OCI-LY3 (cell line): ENCODE data around the gene SLC13A2.
"Not testable (repeated sequence)": the region's sequence is repeated elsewhere in the genome, so short reads cannot be mapped to it uniquely, and the experiment has no call there.

Experiments used
- H2AFZ ChIP-seq: fragments of 200-600, 300-600 bp; shearing (Covaris generic); 2 replicates; pipeline ENCODE4 v1.6.0; 2014; ENCODE audit warnings: antibody characterized with exemption, low read depth, low read length
- H3K27ac ChIP-seq: fragments of 200-600, 300-600 bp; sonication (generic); 2 replicates; pipeline ENCODE4 v1.5.1; 2014; ENCODE audit warnings: mild to moderate bottlenecking, low read length, moderate library complexity, mixed read lengths
- H3K27me3 ChIP-seq: fragments of 200-600, 300-600 bp; sonication (generic); 2 replicates; pipeline ENCODE4 v1.6.1; 2014; ENCODE audit warnings: low read depth, low read length, mixed read lengths
- H3K36me3 ChIP-seq: fragments of 200-600, 300-600 bp; sonication (generic); replicated peaks from 2 replicates; pipeline ENCODE3; 2014; ENCODE audit warnings: low read depth, low read length, mixed read lengths
- H3K4me1 ChIP-seq: fragments of 300-600, 200-600 bp; sonication (generic); 2 replicates; pipeline ENCODE4 v1.6.1; 2014; ENCODE audit warnings: low read length, mixed read lengths
- H3K4me2 ChIP-seq: fragments of 200-600, 300-600 bp; sonication (generic); 2 replicates; pipeline ENCODE4 v1.6.1; 2014; ENCODE audit warnings: low read length, mixed read lengths
- H3K4me3 ChIP-seq: fragments of 300-600, 200-600 bp; sonication (generic); 2 replicates; pipeline ENCODE4 v1.5.1; 2014; ENCODE audit warnings: antibody characterized with exemption, mild to moderate bottlenecking, low read length, moderate library complexity
- H3K79me2 ChIP-seq: fragments of 300-600, 200-600 bp; shearing (Covaris generic); 2 replicates; pipeline ENCODE4 v1.6.1; 2014; ENCODE audit warnings: mild to moderate bottlenecking, low read length, mixed read lengths
- H3K9ac ChIP-seq: fragments of 300-600, 200-600 bp; shearing (Covaris generic); 2 replicates; pipeline ENCODE4 v1.6.0; 2014; ENCODE audit warnings: mild to moderate bottlenecking, low read length, moderate library complexity
- H3K9me3 ChIP-seq: fragments of 200-600, 300-600 bp; shearing (Covaris generic); 2 replicates; pipeline ENCODE4 v1.6.1; 2014; ENCODE audit warnings: low read length, mixed read lengths; ENCODE audit not compliant: insufficient read depth
- H4K20me1 ChIP-seq: fragments of 200-600, 300-600 bp; sonication (generic); 2 replicates; pipeline ENCODE4 v1.6.1; 2016; ENCODE audit warnings: low read length, mixed read lengths; ENCODE audit not compliant: insufficient read depth
- CTCF ChIP-seq: fragments of 200-600, 300-600 bp; sonication (generic); IDR thresholded peaks from 2 replicates; pipeline ENCODE4 v1.5.1; 2014; ENCODE audit warnings: antibody characterized with exemption, low read length, low read depth
- EZH2phosphoT487 ChIP-seq: fragments of 200-600 bp; shearing (Covaris generic); IDR thresholded peaks from 2 replicates; pipeline ENCODE4 v1.6.1; 2018; ENCODE audit warnings: antibody characterized with exemption, mixed run types, low read depth

SLC13A2 gene

GRCh38 chr17:28466521-28467048, 6.9 kb upstream of the SLC13A2 start:
- no peak for TF ChIP-seq EZH2phosphoT487
- no peak overlapping the region for H3K27ac ChIP-seq
- no peaks in the 10 kb centered on the region for H3K36me3 ChIP-seq
- H3K9ac ChIP-seq: no peak overlapping the region
- no peaks in the 10 kb centered on the region for H3K79me2 ChIP-seq
- H3K4me3 ChIP-seq: no peak overlapping the region
- no peak overlapping the region for H2AFZ ChIP-seq
- peaks cover 7% of the 10 kb centered on the region; the same call in 1 of the 2 replicates for H3K27me3 ChIP-seq
- no peaks in the 10 kb centered on the region for H3K9me3 ChIP-seq
- peaks cover 20% of the 10 kb centered on the region for H3K4me1 ChIP-seq
- no peak overlapping the region for H3K4me2 ChIP-seq
- no peaks in the 10 kb centered on the region for H4K20me1 ChIP-seq

- Histone ChIP-seq H3K79me2 (no peaks in the 10 kb centered on the region), H4K20me1 (no peaks in the 10 kb centered on the region), H3K9me3 (no peaks in the 10 kb centered on the region), H3K36me3 (no peaks in the 10 kb centered on the region), H3K27ac (no peak overlapping the region), H2AFZ (no peak overlapping the region), H3K4me1 (peaks cover 20% of the 10 kb centered on the region), H3K9ac (no peak overlapping the region), H3K27me3 (peaks cover 7% of the 10 kb centered on the region; the same call in 1 of the 2 replicates), H3K4me3 (no peak overlapping the region), H3K4me2 (no peak overlapping the region)
- TF ChIP-seq CTCF (no peak), EZH2phosphoT487 (no peak)
These were observed 5.9 kb upstream of the SLC13A2 start for GRCh38 chr17:28467456-28468025.

DNA sequence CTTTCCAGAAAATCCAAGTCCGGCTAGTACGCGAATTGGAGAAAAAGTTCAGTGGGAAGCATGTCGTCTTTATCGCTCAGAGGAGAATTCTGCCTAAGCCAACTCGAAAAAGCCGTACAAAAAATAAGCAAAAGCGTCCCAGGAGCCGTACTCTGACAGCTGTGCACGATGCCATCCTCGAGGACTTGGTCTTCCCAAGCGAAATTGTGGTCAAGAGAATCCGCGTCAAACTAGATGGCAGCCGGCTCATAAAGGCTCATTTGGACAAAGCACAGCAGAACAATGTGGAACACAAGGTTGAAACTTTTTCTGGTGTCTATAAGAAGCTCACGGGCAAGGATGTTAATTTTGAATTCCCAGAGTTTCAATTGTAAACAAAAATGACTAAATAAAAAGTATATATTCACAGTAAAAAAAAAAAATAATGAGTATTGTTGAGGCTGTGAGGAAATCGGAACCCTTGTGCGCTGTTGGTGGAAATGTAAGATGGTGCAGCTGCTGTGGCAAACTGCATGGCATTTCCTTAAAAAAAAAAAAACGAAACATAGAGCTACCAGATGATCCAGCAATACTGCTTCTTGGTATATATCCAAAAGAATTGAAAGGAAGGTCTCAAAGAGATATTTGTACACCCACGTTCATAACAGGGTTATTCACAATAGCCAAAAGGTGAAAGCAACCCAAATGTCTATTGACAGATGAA, 5.3 kb upstream of the SLC13A2 start:
- peak overlapping the region; percentile 7; the same call in 1 of the 2 replicates for H3K4me3 ChIP-seq
- H3K4me2 ChIP-seq: peak overlapping the region; percentile 63
- H3K36me3 ChIP-seq, H3K27me3 ChIP-seq, H3K9me3 ChIP-seq, H2AFZ ChIP-seq, H3K9ac ChIP-seq, H3K79me2 ChIP-seq, H4K20me1 ChIP-seq: not testable (repeated sequence)
- peaks cover 25% of the 10 kb centered on the region for H3K4me1 ChIP-seq
- H3K27ac ChIP-seq: 0 out of 2 replicates have a peak overlapping the region, but pooled peaks have one; percentile 9

GRCh38 chr17:28468781-28469180, 4.7 kb upstream of the SLC13A2 start:
- no peak for TF ChIP-seq CTCF
- no peak for TF ChIP-seq EZH2phosphoT487
- peaks cover 29% of the 10 kb centered on the region for H3K4me1 ChIP-seq
- H2AFZ ChIP-seq: no peak overlapping the region
- H3K79me2 ChIP-seq: no peaks in the 10 kb centered on the region
- peak overlapping the region; percentile 63 for H3K4me2 ChIP-seq
- no peaks in the 10 kb centered on the region for H3K36me3 ChIP-seq
- H3K4me3 ChIP-seq: peak overlapping the region; percentile 7; the same call in 1 of the 2 replicates
- H3K27me3 ChIP-seq: peaks cover 7% of the 10 kb centered on the region; the same call in 1 of the 2 replicates
- no peaks in the 10 kb centered on the region for H3K9me3 ChIP-seq
- H4K20me1 ChIP-seq: no peaks in the 10 kb centered on the region
- H3K9ac ChIP-seq: no peak overlapping the region
- 0 out of 2 replicates have a peak overlapping the region, but pooled peaks have one; percentile 9 for H3K27ac ChIP-seq

- H3K4me3 ChIP-seq: 0 out of 2 replicates have a peak overlapping the region, but pooled peaks have one; percentile 7
These were observed 4.1 kb upstream of the SLC13A2 start for GRCh38 chr17:28469376-28469775.

More at GRCh38 chr17:28469376-28469775, 4.1 kb upstream of the SLC13A2 start:
- Histone ChIP-seq H2AFZ (no peak overlapping the region), H3K27ac (no peak overlapping the region), H3K9me3 (no peaks in the 10 kb centered on the region), H3K79me2 (no peaks in the 10 kb centered on the region), H4K20me1 (no peaks in the 10 kb centered on the region), H3K27me3 (peaks cover 7% of the 10 kb centered on the region; the same call in 1 of the 2 replicates), H3K4me2 (peak overlapping the region; percentile 63), H3K36me3 (no peaks in the 10 kb centered on the region), H3K9ac (no peak overlapping the region), H3K4me1 (peaks cover 29% of the 10 kb centered on the region)
- TF ChIP-seq EZH2phosphoT487: no peak
- no peak for TF ChIP-seq CTCF
